Measurements from ENCODE around the gene SEC22B.
"Not testable (repeated sequence)": the region's sequence is repeated elsewhere in the genome, so short reads cannot be mapped to it uniquely, and the experiment has no call there.

SEC22B gene

DNA sequence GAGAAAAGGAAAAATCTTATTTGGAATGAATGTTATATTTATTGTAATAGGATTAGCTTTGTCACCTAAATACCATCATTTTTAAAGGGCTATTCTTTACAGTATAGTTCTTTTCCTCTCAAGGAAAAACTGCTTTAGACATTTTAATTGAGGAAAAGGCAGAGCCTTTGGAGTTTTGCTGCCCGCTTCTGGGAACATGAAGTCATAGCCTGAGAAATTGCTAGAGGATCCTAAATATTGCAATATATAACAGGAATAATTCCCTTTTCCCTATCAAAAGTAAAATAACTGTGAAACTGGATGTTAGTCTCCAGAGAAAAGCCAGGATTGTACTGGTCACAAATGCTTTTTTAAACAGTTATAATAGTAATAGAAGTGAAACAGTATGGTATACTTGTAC, 30.5 kb downstream of the SEC22B start:
- not testable (repeated sequence) for DNase-seq (ENCODE audit: low read depth in 4 of 4, low spot score in 1 of 4)

DNA sequence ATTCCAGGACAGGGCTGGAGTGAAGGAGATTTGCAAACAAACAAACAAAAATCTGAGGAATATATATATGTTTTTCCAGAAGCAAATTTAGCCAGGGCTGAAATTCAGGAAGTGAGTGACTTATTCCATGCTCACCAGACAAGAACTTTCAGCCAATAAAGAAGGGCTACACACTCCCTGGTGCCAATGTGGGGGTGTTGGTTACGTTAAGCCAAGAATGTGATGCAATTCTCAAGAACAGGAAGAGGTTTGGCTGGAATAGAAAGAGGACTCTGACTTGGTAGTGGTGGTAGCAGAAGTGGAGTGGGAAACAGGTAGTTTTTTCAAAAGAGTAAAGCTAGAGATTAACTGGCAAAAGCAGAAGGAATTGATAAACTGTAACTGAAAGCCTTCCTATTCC, 31.7 kb downstream of the SEC22B start:
- not testable (repeated sequence) for DNase-seq (ENCODE audit: low read depth in 4 of 4, low spot score in 1 of 4)

DNA sequence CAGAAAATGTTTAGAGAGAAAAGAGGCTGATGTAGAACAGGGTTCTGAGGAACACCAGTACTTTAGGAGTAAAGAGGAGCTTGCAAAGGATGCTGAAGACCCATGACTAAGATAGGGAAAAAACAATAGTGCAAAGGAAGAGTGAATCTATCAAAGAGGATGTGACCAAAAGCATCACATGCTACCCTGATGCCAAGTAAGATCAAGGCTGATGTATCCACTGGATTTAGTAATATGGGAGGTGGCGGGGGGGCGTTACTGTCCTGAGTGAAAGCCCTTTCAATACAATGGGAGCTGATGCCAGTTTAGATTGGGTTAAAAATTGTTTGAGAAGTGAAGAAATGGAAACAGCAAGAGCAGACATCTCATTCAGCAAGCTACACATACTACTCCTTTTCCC, 32.2 kb downstream of the SEC22B start:
- DNase-seq (ENCODE audit: low read depth in 4 of 4, low spot score in 1 of 4): not testable (repeated sequence)

- not testable (repeated sequence) for DNase-seq (ENCODE audit: low read depth in 4 of 4, low spot score in 1 of 4)
These were observed 33.0 kb downstream of the SEC22B start for GRCh38 chr1:120143334-120143733.

DNA sequence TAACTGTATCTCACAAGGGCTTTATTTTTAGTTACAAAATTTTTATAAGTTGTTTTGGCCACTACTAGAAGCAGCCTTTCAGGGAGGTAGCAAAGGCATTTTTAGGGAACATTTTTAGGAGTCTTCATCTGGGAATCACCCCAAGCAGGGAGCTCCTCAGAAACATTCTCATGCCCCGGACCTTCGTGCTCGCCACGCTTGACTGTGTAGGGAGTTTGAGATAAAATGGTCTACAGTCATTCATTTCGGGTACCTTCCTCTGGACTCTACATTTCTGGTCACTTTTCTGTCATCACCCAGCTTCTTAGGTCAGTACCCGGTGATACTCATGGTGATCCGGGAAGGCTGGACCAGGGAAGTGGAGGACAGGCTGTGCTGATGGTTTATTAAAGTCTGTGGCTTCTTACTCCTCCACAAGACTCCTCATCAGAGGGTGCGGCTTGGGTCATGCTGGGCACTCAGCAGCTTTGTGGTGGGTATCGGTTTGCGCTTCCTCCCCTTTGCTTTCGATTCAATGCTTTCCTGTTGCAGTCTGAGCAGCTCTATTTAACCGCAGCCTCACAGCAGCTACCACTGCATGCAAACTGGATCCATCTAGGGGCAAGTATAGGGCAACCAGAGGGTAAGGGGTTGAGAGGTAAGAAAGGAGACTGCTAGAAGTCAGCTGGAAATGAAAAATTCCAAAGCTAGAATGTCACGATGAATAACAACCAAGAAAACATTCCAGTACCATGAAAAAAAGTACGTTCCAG, 33.6 kb downstream of the SEC22B start:
- peak in 3 of 4 experiments; percentile 6 to 24 (median 13) for DNase-seq (ENCODE audit: low read depth in 4 of 4, low spot score in 1 of 4)

- not testable (repeated sequence) for DNase-seq (ENCODE audit: low read depth in 4 of 4, low spot score in 1 of 4)
These were observed 34.5 kb downstream of the SEC22B start for GRCh38 chr1:120141865-120142264.

DNA sequence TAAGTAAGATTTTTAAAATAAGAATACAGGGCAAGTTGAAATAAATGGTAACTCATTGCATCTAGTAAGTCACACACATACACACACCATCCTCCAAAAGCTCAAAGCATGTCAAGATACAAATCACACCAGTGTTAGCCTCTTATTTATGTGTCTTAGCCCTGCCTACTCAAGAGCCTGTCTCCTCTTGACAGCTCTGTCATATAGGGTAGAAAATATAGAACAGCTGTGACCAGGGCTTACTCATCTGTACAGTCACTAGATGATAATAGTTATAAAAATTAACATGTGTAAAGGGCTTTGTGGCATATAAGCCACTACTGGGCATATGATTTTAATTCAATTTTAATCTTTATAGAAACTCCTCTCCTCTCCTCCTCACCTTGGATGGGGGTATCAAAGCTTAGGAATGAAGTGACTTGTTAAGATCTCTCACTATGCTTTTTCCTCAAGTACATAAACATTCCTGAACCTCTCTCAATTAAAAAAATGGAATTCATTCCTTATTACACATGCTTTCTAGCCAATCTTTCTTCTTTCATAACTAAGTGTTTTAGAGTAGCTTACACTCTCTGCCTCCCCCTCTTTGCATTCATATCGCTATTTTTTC, 35.6 kb downstream of the SEC22B start:
- not testable (repeated sequence) for DNase-seq (ENCODE audit: low read depth in 4 of 4, low spot score in 1 of 4)

GRCh38 chr1:120136086-120136485, 40.2 kb downstream of the SEC22B start:
- DNase-seq (ENCODE audit: low read depth in 4 of 4, low spot score in 1 of 4): not testable (repeated sequence)

DNA sequence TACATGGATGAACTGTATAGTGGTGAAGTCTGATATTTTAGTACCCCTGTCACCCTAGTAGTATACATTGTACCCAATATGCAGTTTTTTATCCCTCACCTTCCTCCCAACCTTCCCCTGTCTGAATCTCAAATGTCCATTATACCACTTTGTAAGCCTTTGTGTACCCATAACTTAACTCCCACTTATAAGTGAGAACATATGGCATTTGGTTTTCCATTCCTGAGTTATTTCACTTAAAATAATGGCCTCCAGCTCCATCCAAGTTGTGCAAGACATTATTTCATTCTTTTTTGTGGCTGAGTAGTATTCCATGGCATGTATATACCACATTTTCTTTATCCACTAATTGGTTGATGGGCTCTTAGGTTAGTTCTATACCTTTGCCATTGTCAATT, 42.4 kb downstream of the SEC22B start:
- DNase-seq (ENCODE audit: low read depth in 4 of 4, low spot score in 1 of 4): not testable (repeated sequence)

DNA sequence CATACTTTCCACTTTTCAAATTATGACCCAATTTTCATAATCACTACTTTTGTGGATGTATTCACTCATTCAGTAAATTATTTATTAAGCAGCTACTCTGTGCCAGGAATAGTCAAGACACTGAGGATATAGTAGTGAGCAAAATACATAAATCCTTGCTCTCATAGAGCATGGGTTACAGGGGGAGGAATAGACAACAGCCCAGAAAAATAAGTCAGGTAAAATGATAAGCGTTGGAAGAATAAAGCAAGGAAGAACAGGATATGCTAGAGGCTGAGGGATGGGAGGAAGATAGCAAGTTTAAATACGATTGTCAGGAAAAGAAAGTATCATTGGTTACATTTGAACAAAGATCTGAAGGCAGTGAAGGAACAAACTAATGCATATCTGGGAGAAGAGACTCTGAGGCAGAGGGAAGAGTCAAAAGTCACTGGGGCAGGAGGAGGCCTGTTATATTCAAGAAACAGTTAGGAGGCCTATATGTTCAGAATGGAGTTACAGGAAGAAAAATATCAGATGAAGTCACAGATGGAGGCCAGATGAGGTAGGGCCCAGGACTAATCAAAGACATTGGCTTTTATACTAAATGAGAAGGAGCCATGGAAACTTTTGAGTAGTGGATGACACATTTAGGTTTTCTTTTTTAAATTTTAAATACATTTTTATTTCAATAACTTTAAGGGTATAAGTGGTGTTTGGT, 42.9 kb downstream of the SEC22B start:
- no peak for DNase-seq (ENCODE audit: low read depth in 4 of 4, low spot score in 1 of 4)

GRCh38 chr1:120132406-120132763, 43.9 kb downstream of the SEC22B start:
- DNase-seq (ENCODE audit: low read depth in 4 of 4, low spot score in 1 of 4): not testable (repeated sequence)

DNA sequence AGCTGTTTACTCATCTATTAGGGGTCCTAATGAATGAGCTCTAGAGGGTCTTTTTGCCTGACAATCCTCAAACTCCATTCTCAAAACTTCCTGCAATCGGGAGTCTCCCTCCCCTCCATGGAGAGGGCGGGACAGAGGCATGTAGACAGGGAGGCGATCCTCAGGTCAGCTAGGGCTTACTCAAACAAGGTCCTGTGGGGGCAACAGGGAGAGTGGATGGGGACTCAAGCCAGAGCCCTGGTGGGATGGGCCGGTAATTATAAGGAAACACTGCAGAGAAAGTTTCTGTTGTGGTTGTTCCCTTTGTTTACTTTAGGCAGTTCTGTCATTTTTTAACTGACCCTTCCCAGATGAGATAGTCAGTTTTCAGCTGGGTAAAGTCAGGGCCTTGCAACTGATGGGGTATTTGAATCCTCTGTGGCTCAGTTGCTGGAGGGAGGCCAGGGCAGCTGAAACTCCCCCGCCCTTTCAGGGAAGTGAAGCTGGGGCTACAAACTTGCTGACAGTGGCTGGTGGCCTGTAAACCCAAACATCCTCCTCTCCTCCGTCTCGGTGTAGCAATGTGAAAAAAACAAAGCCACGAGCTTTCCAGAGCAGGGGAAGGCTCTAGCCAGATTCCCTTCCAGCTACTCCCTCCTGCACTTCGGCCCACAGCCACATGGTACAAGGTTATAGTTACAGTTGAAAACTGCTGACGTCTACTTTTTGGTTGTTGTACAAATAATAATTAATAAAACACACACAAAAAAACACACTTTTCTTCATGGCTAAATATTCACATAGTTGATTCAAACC, 44.5 kb downstream of the SEC22B start:
- DNase-seq (ENCODE audit: low read depth in 4 of 4, low spot score in 1 of 4): not testable (repeated sequence)

- DNase-seq (ENCODE audit: low read depth in 4 of 4, low spot score in 1 of 4): not testable (repeated sequence)
These were observed 48.4 kb downstream of the SEC22B start for GRCh38 chr1:120127921-120128320.

GRCh38 chr1:120126216-120126615, 50.1 kb downstream of the SEC22B start:
- not testable (repeated sequence) for DNase-seq (ENCODE audit: low read depth in 4 of 4, low spot score in 1 of 4)

DNA sequence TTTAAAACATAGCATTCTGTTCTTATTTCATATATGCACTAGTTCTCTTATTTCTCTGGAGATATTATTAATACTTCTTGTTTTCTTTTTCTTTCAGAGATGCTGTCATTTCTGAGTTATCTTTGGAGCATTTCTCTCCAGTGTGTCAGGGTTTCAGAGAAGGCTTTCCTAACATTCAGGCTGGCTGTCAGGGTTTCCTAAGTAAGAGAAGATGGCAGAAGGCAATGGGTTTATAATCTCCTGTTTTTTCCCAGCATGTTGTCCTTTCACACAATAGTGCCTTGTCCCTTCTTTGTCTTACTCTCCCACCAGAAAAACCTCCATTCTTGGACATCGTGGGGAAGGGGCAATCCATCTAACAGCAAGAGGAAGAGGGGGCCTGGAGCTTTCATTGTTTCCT, 51.7 kb downstream of the SEC22B start:
- not testable (repeated sequence) for DNase-seq (ENCODE audit: low read depth in 4 of 4, low spot score in 1 of 4)

GRCh38 chr1:120123813-120124510, 52.4 kb downstream of the SEC22B start:
- not testable (repeated sequence) for DNase-seq (ENCODE audit: low read depth in 4 of 4, low spot score in 1 of 4)

GRCh38 chr1:120122262-120122893, 53.9 kb downstream of the SEC22B start:
- DNase-seq (ENCODE audit: low read depth in 4 of 4, low spot score in 1 of 4): not testable (repeated sequence)

DNA sequence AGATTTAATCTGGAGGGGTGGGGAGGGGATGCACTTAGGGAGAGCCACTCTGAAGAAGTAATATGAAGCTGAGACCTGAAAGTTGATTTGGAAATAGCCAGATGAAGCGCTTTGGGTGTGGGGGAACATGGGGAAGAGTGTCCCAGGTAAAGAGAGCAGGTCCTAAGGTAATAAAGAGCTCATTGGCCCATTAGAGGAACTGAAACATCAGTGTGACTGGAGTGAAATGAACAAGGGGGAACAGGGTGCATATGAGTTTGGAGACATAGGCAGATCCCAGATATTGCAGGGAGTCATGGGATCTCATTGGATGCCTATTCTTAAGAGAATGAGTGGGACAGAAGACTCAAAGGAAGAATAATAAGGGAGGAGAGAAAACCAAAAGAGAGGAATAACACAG, 54.5 kb downstream of the SEC22B start:
- not testable (repeated sequence) for DNase-seq (ENCODE audit: low read depth in 4 of 4, low spot score in 1 of 4)

- DNase-seq (ENCODE audit: low read depth in 4 of 4, low spot score in 1 of 4): not testable (repeated sequence)
These were observed 55.8 kb downstream of the SEC22B start for GRCh38 chr1:120120525-120120924.
